Breast epithelium (tissue), 3 donors: ENCODE data around the gene SLK.

Source experiments
- POLR2A ChIP-seq: fragments of 450-650 bp; IDR thresholded peaks from one replicate; pipeline ENCODE4 v1.6.1; 2016; ENCODE audit warnings: antibody characterized with exemption, mild to moderate bottlenecking, moderate library complexity
- POLR2AphosphoS5 ChIP-seq, 3 donors: sonication (generic); formaldehyde crosslinking; IDR thresholded peaks; one replicate each; pipeline ENCODE4 v1.6.1; 2017; ENCODE audit warnings: antibody characterized with exemption in 3 of 3
- TF ChIP-seq, protein P1 (sequence below), 3 donors: fragments of 450-650 bp; IDR thresholded peaks; one replicate each; pipeline ENCODE4 v1.5.1; 2016 to 2017; ENCODE audit warnings: antibody characterized with exemption in 3 of 3, mild to moderate bottlenecking in 3 of 3, moderate library complexity in 3 of 3

DNA sequence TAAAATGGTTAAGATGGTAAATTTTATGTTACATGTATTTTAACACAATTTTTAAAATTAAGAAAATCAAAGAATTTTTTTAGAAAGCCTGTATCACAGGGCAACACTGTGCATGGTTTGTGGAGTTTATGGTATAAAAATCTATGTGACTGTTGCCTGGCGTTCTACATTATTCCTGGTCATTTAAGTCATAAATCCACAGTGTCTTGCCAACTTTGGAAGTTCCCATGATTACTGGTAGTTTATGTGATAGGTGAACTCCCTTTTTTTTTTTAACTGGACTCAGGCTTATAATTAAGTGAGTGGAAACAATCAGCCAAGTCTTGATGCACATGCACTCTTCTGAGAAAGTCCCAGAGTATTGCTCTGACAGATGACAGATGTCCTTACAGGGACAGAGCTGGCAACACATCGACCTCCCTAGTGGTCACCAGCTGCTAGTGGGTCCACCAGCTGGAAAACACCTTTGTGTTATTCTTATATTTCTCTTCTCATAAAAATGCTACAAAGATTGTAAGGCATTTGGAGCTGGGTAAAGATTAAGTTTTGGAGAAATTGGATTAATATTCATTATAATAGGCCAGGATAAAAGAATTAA, 40.1 kb upstream of the SLK start:
- TF ChIP-seq, protein P1, sequence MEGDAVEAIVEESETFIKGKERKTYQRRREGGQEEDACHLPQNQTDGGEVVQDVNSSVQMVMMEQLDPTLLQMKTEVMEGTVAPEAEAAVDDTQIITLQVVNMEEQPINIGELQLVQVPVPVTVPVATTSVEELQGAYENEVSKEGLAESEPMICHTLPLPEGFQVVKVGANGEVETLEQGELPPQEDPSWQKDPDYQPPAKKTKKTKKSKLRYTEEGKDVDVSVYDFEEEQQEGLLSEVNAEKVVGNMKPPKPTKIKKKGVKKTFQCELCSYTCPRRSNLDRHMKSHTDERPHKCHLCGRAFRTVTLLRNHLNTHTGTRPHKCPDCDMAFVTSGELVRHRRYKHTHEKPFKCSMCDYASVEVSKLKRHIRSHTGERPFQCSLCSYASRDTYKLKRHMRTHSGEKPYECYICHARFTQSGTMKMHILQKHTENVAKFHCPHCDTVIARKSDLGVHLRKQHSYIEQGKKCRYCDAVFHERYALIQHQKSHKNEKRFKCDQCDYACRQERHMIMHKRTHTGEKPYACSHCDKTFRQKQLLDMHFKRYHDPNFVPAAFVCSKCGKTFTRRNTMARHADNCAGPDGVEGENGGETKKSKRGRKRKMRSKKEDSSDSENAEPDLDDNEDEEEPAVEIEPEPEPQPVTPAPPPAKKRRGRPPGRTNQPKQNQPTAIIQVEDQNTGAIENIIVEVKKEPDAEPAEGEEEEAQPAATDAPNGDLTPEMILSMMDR (IDR thresholded peaks at IDR 0.05), result no peak
- TF ChIP-seq POLR2A (no peak), POLR2AphosphoS5 (IDR thresholded peaks at IDR 0.05) (no peak)
